ENCODE data around the gene MX2.

The MX2 gene

GRCh38 chr21:41442481-41443186, 80.8 kb downstream of the MX2 start:
- DNase-seq: no peak

GRCh38 chr21:41443562-41443961, 81.7 kb downstream of the MX2 start:
- no peak for DNase-seq

GRCh38 chr21:41444703-41445464, 83.1 kb downstream of the MX2 start:
- no peak for DNase-seq

GRCh38 chr21:41445465-41445862, 83.6 kb downstream of the MX2 start:
- DNase-seq: no peak

DNA sequence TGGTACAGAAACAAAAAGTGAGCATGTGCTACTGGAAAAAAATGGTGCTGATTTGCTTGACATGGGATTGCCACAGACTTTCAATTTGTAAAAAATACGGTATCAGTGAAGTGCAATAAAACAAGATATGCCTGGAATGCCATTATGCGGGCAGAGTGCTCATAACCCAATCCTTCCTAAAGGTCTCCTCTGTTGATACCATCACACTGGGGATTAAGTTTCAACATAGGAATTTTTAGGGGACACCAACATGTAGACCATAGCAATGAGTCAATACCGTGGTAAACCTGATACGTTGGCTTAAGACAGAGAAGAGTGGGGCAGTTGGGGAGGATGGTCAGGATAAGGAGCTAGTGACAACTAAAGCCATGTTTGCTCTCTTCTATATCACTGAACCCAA, 84.8 kb downstream of the MX2 start:
- no peak for DNase-seq

GRCh38 chr21:41447356-41447755, 85.5 kb downstream of the MX2 start:
- no peak for DNase-seq

DNA sequence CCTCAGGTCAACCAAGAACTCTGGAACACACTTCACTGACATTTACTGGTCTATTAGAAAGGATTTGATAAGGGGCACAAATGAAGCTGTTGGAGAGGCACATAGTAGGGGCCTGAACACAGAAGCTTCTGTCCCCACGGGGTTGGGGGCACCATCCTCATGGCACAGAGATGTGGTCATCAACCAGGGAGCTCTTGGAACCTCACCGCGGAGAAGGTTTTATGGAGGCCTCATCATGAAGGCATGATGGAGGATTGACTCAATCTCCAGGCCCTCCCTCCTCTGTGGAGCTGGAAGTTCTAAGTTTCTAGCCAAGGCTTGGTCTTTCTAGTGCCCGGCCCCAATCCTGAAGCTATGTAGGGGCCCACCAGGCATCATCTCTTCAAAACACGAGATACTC, 87.8 kb downstream of the MX2 start:
- DNase-seq: no peak

DNA sequence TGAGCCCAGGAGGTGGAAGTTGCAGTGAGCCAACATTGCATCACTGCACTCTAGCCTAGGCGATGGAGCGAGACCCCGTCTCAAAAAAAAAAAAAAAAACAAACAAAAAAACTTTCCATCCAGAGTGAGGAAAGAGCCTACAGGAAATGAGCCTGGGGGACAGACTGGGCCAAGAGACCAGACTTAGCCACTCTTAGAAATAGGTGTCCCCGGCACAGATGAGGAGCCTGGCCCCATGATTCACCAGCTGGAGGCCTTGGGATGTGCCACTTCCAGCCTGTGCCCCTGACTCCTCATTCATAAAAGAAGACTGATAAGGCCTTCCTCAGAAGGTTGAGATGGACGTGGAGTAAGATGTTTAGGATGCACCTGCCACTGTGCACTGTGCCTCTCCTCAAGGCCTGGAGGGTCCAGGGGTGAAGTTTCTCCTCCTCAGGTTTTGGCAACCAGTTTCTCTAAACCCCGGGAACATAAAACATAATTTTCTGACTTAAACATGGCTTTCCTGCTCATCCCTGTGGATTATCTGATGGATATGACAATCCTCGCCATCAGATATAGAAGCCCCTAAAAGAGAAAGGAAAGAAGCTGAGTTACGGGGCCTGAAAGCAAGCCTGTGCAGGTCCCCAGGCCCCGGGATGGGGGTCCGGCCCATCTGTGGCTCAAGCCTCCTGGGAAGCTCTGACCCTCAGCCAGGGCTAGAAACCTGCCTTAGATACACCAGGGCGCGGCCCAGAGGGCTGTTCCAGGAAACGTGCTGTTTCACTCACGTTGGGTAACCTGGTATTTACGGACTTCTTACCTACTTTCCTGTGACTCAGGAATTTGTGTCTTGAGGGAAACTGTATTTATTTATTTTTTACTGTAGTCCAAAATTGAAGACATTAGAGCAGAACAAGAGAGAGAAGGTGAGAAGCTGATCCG, 90.2 kb downstream of the MX2 start:
- no peak for DNase-seq

DNA sequence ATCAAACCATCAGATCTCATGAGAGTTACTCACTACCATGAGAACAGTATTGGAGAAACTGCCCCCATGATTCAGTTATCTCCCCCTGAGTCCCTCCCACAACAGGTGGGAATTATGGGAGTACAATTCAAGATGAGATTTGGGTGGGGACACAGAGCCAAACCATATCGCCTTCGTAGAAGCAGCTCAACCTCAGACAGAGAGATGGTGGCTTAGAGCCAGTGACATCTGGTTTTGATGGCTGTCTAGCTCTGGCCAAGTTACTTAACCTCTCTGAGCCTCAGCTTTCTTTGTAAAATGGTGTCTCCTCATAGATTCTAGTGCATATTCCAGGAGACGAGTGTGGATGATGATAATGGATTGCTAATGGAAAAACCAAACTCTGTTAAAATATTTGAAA, 91.4 kb downstream of the MX2 start:
- DNase-seq: no peak

GRCh38 chr21:41453761-41454160, 91.9 kb downstream of the MX2 start:
- no peak for DNase-seq

- no peak for DNase-seq
Measured at GRCh38 chr21:41458121-41458520, 96.3 kb downstream of the MX2 start.

DNA sequence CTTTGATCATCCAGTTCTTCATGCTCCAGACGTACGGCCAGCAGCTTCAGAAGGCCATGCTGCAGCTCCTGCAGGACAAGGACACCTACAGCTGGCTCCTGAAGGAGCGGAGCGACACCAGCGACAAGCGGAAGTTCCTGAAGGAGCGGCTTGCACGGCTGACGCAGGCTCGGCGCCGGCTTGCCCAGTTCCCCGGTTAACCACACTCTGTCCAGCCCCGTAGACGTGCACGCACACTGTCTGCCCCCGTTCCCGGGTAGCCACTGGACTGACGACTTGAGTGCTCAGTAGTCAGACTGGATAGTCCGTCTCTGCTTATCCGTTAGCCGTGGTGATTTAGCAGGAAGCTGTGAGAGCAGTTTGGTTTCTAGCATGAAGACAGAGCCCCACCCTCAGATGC, 96.7 kb downstream of the MX2 start:
- DNase-seq: no peak
